Nephron progenitor cell (in vitro differentiated cells): Measurements from ENCODE around the gene WASF3.

Source experiments
- DNase-seq: peaks from one replicate; pipeline ENCODE4 v3.0.0; 2021
- H3K27ac Mint-ChIP-seq: 2 replicates; pipeline ENCODE4 v1.8.0; 2021; ENCODE audit warnings: mild to moderate bottlenecking, moderate library complexity, mixed read lengths
- H3K27me3 Mint-ChIP-seq: 2 replicates; pipeline ENCODE4 v1.8.0; 2021; ENCODE audit warnings: mild to moderate bottlenecking, low read depth, mixed read lengths; ENCODE audit not compliant: poor library complexity
- H3K36me3 Mint-ChIP-seq: 2 replicates; pipeline ENCODE4 v1.8.0; 2021; ENCODE audit warnings: low read depth, mixed read lengths
- H3K4me1 Mint-ChIP-seq: 2 replicates; pipeline ENCODE4 v1.8.0; 2021; ENCODE audit warnings: mixed read lengths
- H3K4me3 Mint-ChIP-seq: 2 replicates; pipeline ENCODE4 v1.8.0; 2021; ENCODE audit warnings: mild to moderate bottlenecking, moderate library complexity, mixed read lengths
- H3K9me3 Mint-ChIP-seq: 2 replicates; pipeline ENCODE4 v1.8.0; 2021; ENCODE audit warnings: mild to moderate bottlenecking, moderate library complexity, mixed read lengths
- TF ChIP-seq, protein P1 (sequence below): fragments of 200-600 bp; sonication (generic); IDR thresholded peaks from 2 replicates; pipeline ENCODE4 v1.5.0; 2021; ENCODE audit warnings: antibody characterized with exemption

Gene WASF3

DNA sequence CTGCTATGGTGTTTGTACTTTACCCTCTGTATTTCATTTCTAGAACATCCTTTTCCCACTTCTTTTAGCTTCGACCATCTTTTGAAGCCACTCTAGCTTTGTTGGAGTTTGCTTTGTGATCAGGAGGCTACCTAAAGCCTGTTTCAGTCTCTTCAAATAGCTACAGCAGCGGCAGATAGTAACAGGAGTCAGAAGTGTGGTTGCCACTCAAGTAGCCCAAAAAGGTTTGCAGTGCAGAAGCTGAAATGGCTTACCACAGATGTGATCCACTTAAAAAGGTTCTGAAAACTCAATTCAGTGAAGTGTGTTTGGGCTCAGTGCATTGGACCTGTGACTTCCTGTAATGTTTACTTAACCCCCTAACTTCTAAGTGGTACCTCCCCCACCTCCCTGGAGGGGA is 26.2 kb downstream of the WASF3 start:
- Mint-ChIP-seq H3K36me3 (peaks cover 40% of the 10 kb centered on the region), H3K9me3 (peaks cover 25% of the 10 kb centered on the region), H3K4me3 (no peak overlapping the region), H3K27me3 (no peaks in the 10 kb centered on the region), H3K27ac (peak overlapping the region; percentile 62), H3K4me1 (peaks cover 23% of the 10 kb centered on the region)
- no peak for DNase-seq
- TF ChIP-seq, protein P1, sequence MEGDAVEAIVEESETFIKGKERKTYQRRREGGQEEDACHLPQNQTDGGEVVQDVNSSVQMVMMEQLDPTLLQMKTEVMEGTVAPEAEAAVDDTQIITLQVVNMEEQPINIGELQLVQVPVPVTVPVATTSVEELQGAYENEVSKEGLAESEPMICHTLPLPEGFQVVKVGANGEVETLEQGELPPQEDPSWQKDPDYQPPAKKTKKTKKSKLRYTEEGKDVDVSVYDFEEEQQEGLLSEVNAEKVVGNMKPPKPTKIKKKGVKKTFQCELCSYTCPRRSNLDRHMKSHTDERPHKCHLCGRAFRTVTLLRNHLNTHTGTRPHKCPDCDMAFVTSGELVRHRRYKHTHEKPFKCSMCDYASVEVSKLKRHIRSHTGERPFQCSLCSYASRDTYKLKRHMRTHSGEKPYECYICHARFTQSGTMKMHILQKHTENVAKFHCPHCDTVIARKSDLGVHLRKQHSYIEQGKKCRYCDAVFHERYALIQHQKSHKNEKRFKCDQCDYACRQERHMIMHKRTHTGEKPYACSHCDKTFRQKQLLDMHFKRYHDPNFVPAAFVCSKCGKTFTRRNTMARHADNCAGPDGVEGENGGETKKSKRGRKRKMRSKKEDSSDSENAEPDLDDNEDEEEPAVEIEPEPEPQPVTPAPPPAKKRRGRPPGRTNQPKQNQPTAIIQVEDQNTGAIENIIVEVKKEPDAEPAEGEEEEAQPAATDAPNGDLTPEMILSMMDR = no peak

DNA sequence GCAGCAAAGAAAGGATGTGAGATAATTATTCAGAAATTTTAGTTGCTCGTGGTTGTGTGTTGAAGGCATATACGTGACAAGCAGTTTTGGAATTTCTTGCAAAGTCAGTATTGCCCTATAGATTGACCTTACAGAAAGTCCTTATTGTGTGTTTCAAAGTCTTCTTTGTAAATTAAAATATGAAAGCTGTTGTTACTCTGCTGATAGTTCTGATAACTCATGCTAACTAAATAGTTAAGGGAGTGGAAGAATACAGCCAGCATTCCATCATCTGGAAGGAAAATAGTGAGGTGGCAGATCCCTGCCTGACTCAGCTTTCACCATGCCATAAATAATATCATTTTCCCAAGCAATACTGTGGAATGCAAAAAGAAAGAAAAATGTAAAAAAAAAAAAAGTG is 27.2 kb downstream of the WASF3 start:
- Mint-ChIP-seq H3K4me3 (no peak overlapping the region), H3K4me1 (peaks cover 23% of the 10 kb centered on the region), H3K27me3 (no peaks in the 10 kb centered on the region), H3K9me3 (peaks cover 15% of the 10 kb centered on the region), H3K27ac (no peak overlapping the region), H3K36me3 (peaks cover 29% of the 10 kb centered on the region)
- no peak for DNase-seq
- TF ChIP-seq, protein P1 = no peak

DNA sequence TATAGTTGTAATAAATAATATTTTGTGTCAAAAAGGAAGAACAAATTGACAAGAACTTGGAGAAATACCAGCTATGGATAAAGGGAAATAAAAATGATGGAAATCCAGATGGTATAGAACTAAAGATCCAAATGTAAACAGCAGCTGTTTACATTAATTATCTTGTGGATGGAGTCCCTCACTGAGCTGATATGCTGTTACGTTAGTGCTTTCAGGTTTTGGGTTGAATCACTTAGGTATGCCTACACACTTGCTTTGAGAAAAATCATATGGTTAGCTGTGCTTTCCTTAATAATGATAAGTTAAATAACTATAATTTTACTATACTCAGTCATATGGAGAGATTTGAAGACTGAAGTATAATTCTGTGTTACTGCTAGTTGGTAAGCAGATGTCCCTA is 27.7 kb downstream of the WASF3 start:
- TF ChIP-seq, protein P1 = no peak
- no peak for DNase-seq
- Mint-ChIP-seq H3K27ac (no peak overlapping the region), H3K9me3 (peaks cover 11% of the 10 kb centered on the region), H3K4me1 (peaks cover 23% of the 10 kb centered on the region), H3K36me3 (peaks cover 25% of the 10 kb centered on the region), H3K27me3 (no peaks in the 10 kb centered on the region), H3K4me3 (no peak overlapping the region)

DNA sequence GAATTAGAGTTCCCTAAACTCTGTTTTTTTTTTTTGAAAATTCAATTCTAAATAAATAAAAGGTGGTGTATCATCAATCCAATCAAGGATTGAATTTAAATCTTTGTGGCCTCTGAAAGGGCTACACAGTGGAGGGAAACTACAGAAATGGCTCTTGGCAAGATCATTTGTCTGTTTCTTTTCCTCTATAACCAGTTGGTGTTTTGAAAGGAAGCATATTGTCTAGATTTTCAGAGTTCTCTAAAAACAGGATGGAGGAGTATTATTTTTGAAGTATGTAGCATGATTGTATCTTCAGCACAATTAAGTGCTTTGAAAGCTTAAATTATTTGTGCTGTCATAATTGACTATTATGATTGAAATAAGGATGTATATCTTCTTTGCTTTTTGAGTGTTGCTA is 29.8 kb downstream of the WASF3 start:
- H3K27me3 Mint-ChIP-seq = no peaks in the 10 kb centered on the region
- no peak for DNase-seq
- peaks cover 4% of the 10 kb centered on the region for H3K9me3 Mint-ChIP-seq
- no peak overlapping the region for H3K4me3 Mint-ChIP-seq
- H3K27ac Mint-ChIP-seq = no peak overlapping the region
- peaks cover 37% of the 10 kb centered on the region for H3K4me1 Mint-ChIP-seq
- TF ChIP-seq, protein P1 = no peak
- H3K36me3 Mint-ChIP-seq = peaks cover 15% of the 10 kb centered on the region

DNA sequence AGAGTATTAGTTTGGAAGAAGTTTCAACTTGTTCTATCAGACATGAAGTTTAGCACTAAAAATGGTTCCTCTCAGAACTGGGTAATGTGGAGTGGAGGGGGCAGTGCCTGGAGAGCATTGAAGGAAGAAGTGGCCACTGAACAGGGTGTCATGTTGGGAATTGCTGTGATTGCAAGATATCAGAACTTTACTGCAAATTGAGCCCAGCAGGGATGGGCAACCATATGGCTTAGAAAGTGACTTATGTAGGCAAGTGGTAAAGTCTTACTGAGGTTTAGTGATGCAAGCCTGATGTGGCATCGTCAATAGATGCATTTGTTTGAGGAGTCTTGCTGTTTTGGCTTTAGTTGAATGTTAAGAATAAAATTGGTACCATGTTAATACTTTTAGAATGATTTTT is 31.7 kb downstream of the WASF3 start:
- Mint-ChIP-seq H3K4me3 (no peak overlapping the region), H3K4me1 (peaks cover 24% of the 10 kb centered on the region), H3K9me3 (peaks cover 6% of the 10 kb centered on the region), H3K27ac (no peak overlapping the region), H3K27me3 (no peaks in the 10 kb centered on the region), H3K36me3 (peaks cover 15% of the 10 kb centered on the region)
- TF ChIP-seq, protein P1 = no peak
- DNase-seq = no peak

DNA sequence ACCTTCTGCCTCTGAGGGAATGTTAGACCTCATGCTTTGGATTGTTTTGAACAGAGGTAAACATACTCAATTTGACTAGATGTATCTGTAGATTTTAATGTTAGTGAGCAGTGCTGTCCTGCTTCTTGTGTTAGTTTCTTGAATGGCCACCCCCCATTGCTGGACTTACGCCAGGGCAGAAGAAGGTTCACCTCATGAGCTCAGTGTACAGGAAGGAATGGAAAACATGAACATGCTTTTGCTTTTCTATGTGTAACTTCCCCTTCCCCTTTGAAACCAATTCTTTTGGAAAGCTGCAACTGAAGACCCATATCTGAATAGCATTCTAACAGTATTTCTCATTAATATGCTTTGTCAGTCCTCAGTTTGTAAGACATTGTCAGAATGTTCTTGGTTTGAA is 32.3 kb downstream of the WASF3 start:
- Mint-ChIP-seq H3K36me3 (peaks cover 20% of the 10 kb centered on the region), H3K9me3 (peaks cover 11% of the 10 kb centered on the region), H3K4me3 (no peak overlapping the region), H3K27ac (no peak overlapping the region), H3K27me3 (no peaks in the 10 kb centered on the region), H3K4me1 (peaks cover 24% of the 10 kb centered on the region)
- TF ChIP-seq, protein P1 = no peak
- no peak for DNase-seq
